Astrocyte (in vitro differentiated cells and primary cell): ENCODE measurements around the gene UBE2D1. TPM values are rescaled to one million over a fixed set of nuclear protein-coding genes. Genes with fewer than 3 reads are reported as not detected.
A peak's percentile ranks its signal among the peaks of the same experiment; 100 is the strongest.

Experiments used
- DNase-seq: peaks from one replicate; pipeline ENCODE4 v3.0.0-alpha.2; 2010; ENCODE audit warnings: low read depth
- FAIRE-seq: peaks from 2 replicates; lab custom pipeline; 2011; peaks lifted over from hg19 to GRCh38; lab: Jason Lieb, UNC
- H2AFZ ChIP-seq: 2 replicates; pipeline ENCODE4 v1.6.0; 2012; ENCODE audit warnings: low read depth, low read length, inconsistent platforms
- H3K27ac ChIP-seq: 2 replicates; pipeline ENCODE4 v1.5.1; 2011; ENCODE audit warnings: low read depth, low read length, inconsistent platforms
- H3K27me3 ChIP-seq: 2 replicates; pipeline ENCODE4 v1.6.0; 2011; ENCODE audit warnings: low read length, inconsistent platforms; ENCODE audit not compliant: insufficient read depth
- H3K36me3 ChIP-seq: 2 replicates; pipeline ENCODE4 v1.5.1; 2011; ENCODE audit warnings: low read length, inconsistent platforms; ENCODE audit not compliant: insufficient read depth
- H3K4me1 ChIP-seq: 2 replicates; pipeline ENCODE4 v1.5.1; 2011; ENCODE audit warnings: low read length, inconsistent platforms; ENCODE audit not compliant: insufficient read depth
- H3K4me2 ChIP-seq: 2 replicates; pipeline ENCODE4 v1.6.0; 2012; ENCODE audit warnings: low read length, inconsistent platforms
- H3K4me3 ChIP-seq: 2 replicates; pipeline ENCODE4 v1.5.1; 2011; ENCODE audit warnings: low read depth, mild to moderate bottlenecking, low read length, inconsistent platforms; ENCODE audit not compliant: insufficient read depth
- H3K79me2 ChIP-seq: 2 replicates; pipeline ENCODE4 v1.6.0; 2012; ENCODE audit warnings: mild to moderate bottlenecking, low read length, inconsistent platforms; ENCODE audit not compliant: insufficient read depth
- H3K9ac ChIP-seq: 2 replicates; pipeline ENCODE4 v1.6.0; 2012; ENCODE audit warnings: mild to moderate bottlenecking, low read length, inconsistent platforms
- H3K9me3 ChIP-seq: 2 replicates; pipeline ENCODE4 v1.5.1; 2012; ENCODE audit warnings: low read depth, mild to moderate bottlenecking, low read length, inconsistent platforms; ENCODE audit not compliant: insufficient read depth
- H4K20me1 ChIP-seq: 2 replicates; pipeline ENCODE4 v1.6.0; 2012; ENCODE audit warnings: low read length, inconsistent platforms; ENCODE audit not compliant: insufficient read depth
- H3K27ac Mint-ChIP-seq: one replicate; pipeline ENCODE4 v1.8.0; 2021; ENCODE audit warnings: mild to moderate bottlenecking, mixed read lengths; ENCODE audit not compliant: unreplicated experiment
- H3K27me3 Mint-ChIP-seq: one replicate; pipeline ENCODE4 v1.8.0; 2021; ENCODE audit warnings: low read depth, mixed read lengths; ENCODE audit not compliant: unreplicated experiment
- H3K36me3 Mint-ChIP-seq: one replicate; pipeline ENCODE4 v1.8.0; 2021; ENCODE audit warnings: low read depth, mixed read lengths; ENCODE audit not compliant: unreplicated experiment
- H3K4me1 Mint-ChIP-seq: one replicate; pipeline ENCODE4 v1.8.0; 2021; ENCODE audit warnings: low read depth, mixed read lengths; ENCODE audit not compliant: unreplicated experiment
- H3K4me3 Mint-ChIP-seq: one replicate; pipeline ENCODE4 v1.8.0; 2021; ENCODE audit warnings: mild to moderate bottlenecking, moderate library complexity, mixed read lengths; ENCODE audit not compliant: unreplicated experiment
- H3K9me3 Mint-ChIP-seq: one replicate; pipeline ENCODE4 v1.8.0; 2021; ENCODE audit warnings: mild to moderate bottlenecking, mixed read lengths; ENCODE audit not compliant: unreplicated experiment
- CTCF ChIP-seq: IDR thresholded peaks from 2 replicates; pipeline ENCODE4 v1.5.1; 2011; ENCODE audit warnings: low read depth, mild to moderate bottlenecking, inconsistent platforms, low read length, moderate library complexity; ENCODE audit not compliant: insufficient read depth
- EZH2 ChIP-seq: IDR thresholded peaks from 2 replicates; pipeline ENCODE4 v1.6.1; 2012; ENCODE audit warnings: mild to moderate bottlenecking, low read length, inconsistent platforms; ENCODE audit not compliant: insufficient read depth
- total RNA-seq: library from RNA; stranded (reverse); gene quantifications from 2 replicates; pipeline ENCODE4 v1.2.1, GENCODE V29; 2021

UBE2D1 gene
- total RNA-seq, 1 donor from 2014 or later = 22.1 TPM

GRCh38 chr10:58373442-58373827 lies 38.6 kb downstream of the UBE2D1 start:
- no peaks in the 10 kb centered on the region for H3K9me3 Mint-ChIP-seq
- no peak overlapping the region for H3K4me2 ChIP-seq
- DNase-seq (peak; percentile 10), FAIRE-seq (no peak)
- H3K27ac ChIP-seq = no peak overlapping the region
- H3K36me3 Mint-ChIP-seq = no peaks in the 10 kb centered on the region
- H4K20me1 ChIP-seq = no peaks in the 10 kb centered on the region
- no peak overlapping the region for H2AFZ ChIP-seq
- no peaks in the 10 kb centered on the region for H3K79me2 ChIP-seq
- H3K27me3 Mint-ChIP-seq = no peaks in the 10 kb centered on the region
- H3K9me3 ChIP-seq = no peaks in the 10 kb centered on the region
- no peaks in the 10 kb centered on the region for H3K4me1 Mint-ChIP-seq
- peaks cover 3% of the 10 kb centered on the region for H3K36me3 ChIP-seq
- H3K4me3 Mint-ChIP-seq = no peak overlapping the region
- no peaks in the 10 kb centered on the region for H3K4me1 ChIP-seq
- H3K4me3 ChIP-seq = no peak overlapping the region
- no peak overlapping the region for H3K27ac Mint-ChIP-seq
- H3K27me3 ChIP-seq = no peaks in the 10 kb centered on the region
- no peak overlapping the region for H3K9ac ChIP-seq
- TF ChIP-seq CTCF (no peak), EZH2 (no peak)

GRCh38 chr10:58382489-58382995 lies 47.7 kb downstream of the UBE2D1 start:
- DNase-seq (no peak), FAIRE-seq (no peak)
- H4K20me1 ChIP-seq = peaks cover 7% of the 10 kb centered on the region
- H3K27ac Mint-ChIP-seq = no peak overlapping the region
- peaks cover 3% of the 10 kb centered on the region for H3K4me1 Mint-ChIP-seq
- H3K4me2 ChIP-seq = no peak overlapping the region
- H3K27ac ChIP-seq = no peak overlapping the region
- H3K4me1 ChIP-seq = peaks cover 14% of the 10 kb centered on the region
- H3K9me3 ChIP-seq = no peaks in the 10 kb centered on the region
- peaks cover 2% of the 10 kb centered on the region for H3K36me3 Mint-ChIP-seq
- TF ChIP-seq CTCF (no peak), EZH2 (no peak)
- no peak overlapping the region for H3K4me3 ChIP-seq
- no peaks in the 10 kb centered on the region for H3K27me3 Mint-ChIP-seq
- H2AFZ ChIP-seq = no peak overlapping the region
- no peak overlapping the region for H3K4me3 Mint-ChIP-seq
- H3K9me3 Mint-ChIP-seq = no peaks in the 10 kb centered on the region
- H3K36me3 ChIP-seq = no peaks in the 10 kb centered on the region
- H3K79me2 ChIP-seq = peaks cover 26% of the 10 kb centered on the region
- H3K9ac ChIP-seq = no peak overlapping the region
- no peaks in the 10 kb centered on the region for H3K27me3 ChIP-seq

GRCh38 chr10:58384095-58384494 lies 49.3 kb downstream of the UBE2D1 start:
- Histone ChIP-seq H3K36me3 (peaks cover 12% of the 10 kb centered on the region), H3K4me1 (peaks cover 14% of the 10 kb centered on the region), H3K4me3 (peak overlapping the region; percentile 94), H2AFZ (peak overlapping the region; percentile 92), H3K27me3 (no peaks in the 10 kb centered on the region), H3K79me2 (peaks cover 37% of the 10 kb centered on the region), H3K9me3 (no peaks in the 10 kb centered on the region), H3K9ac (no peak overlapping the region), H3K4me2 (peak overlapping the region; percentile 88), H3K27ac (no peak overlapping the region), H4K20me1 (peaks cover 7% of the 10 kb centered on the region)
- FAIRE-seq (no peak), DNase-seq (no peak)
- no peaks in the 10 kb centered on the region for H3K9me3 Mint-ChIP-seq
- H3K4me1 Mint-ChIP-seq = peaks cover 3% of the 10 kb centered on the region
- H3K36me3 Mint-ChIP-seq = peaks cover 2% of the 10 kb centered on the region
- H3K4me3 Mint-ChIP-seq = peak overlapping the region; percentile 97
- H3K27ac Mint-ChIP-seq = no peak overlapping the region
- no peaks in the 10 kb centered on the region for H3K27me3 Mint-ChIP-seq
- TF ChIP-seq EZH2 (no peak), CTCF (no peak)
